Neural cell (in vitro differentiated cells): ENCODE measurements around the gene AGRN. TPM values are rescaled to one million over a fixed set of nuclear protein-coding genes. Genes with fewer than 3 reads are reported as not detected.

Experiments
- H2AFZ ChIP-seq: fragments of 200-600, 300-800 bp; sonication (generic), shearing (Covaris generic); 2 replicates; pipeline ENCODE4 v1.6.0; 2014; ENCODE audit warnings: low read depth, mild to moderate bottlenecking, antibody characterized with exemption, low read length, moderate library complexity
- H3F3A ChIP-seq: fragments of 200-600 bp; shearing (Covaris generic); 2 replicates; pipeline ENCODE4 v1.6.1; 2016; ENCODE audit warnings: mild to moderate bottlenecking, moderate library complexity, mixed read lengths, antibody characterized with exemption, low read length; ENCODE audit not compliant: insufficient read depth, poor library complexity, severe bottlenecking
- H3K27ac ChIP-seq: fragments of 200-600, 300-800 bp; sonication (generic), shearing (Covaris generic); 2 replicates; pipeline ENCODE4 v1.5.1; 2014; ENCODE audit warnings: mild to moderate bottlenecking, low read length, moderate library complexity
- H3K27me3 ChIP-seq: fragments of 300-800, 200-600 bp; sonication (generic), shearing (Covaris generic); 2 replicates; pipeline ENCODE4 v1.6.0; 2014; ENCODE audit warnings: mild to moderate bottlenecking, low read depth, low read length, moderate library complexity; ENCODE audit not compliant: insufficient read depth
- H3K36me3 ChIP-seq: fragments of 300-800, 200-600 bp; sonication (generic), shearing (Covaris generic); 2 replicates; pipeline ENCODE4 v1.5.1; 2014; ENCODE audit warnings: mild to moderate bottlenecking, antibody characterized with exemption, low read length, moderate library complexity; ENCODE audit not compliant: insufficient read depth
- H3K4me2 ChIP-seq: fragments of 300-800, 200-600 bp; sonication (generic), shearing (Covaris generic); 2 replicates; pipeline ENCODE4 v1.6.0; 2014; ENCODE audit warnings: mild to moderate bottlenecking, low read length
- H3K4me3 ChIP-seq: fragments of 300-800, 200-600 bp; sonication (generic), shearing (Covaris generic); 2 replicates; pipeline ENCODE4 v1.5.1; 2014; ENCODE audit warnings: mild to moderate bottlenecking, low read length, moderate library complexity
- H3K79me2 ChIP-seq: fragments of 200-600 bp; shearing (Covaris generic); replicated peaks from 2 replicates; pipeline ENCODE4 v1.6.0; 2014; ENCODE audit warnings: mild to moderate bottlenecking, low read length, moderate library complexity; ENCODE audit not compliant: insufficient read depth
- H3K9ac ChIP-seq: fragments of 300-800, 200-600 bp; sonication (generic), shearing (Covaris generic); 2 replicates; pipeline ENCODE4 v1.6.1; 2016; ENCODE audit warnings: mild to moderate bottlenecking, low read length, mixed read lengths
- H3K9me2 ChIP-seq: fragments of 200-600 bp; shearing (Covaris generic); 2 replicates; pipeline ENCODE4 v1.6.1; 2016; ENCODE audit warnings: mild to moderate bottlenecking, low read length, mixed read lengths; ENCODE audit not compliant: insufficient read depth
- H3K9me3 ChIP-seq: fragments of 200-600, 300-800 bp; sonication (generic), shearing (Covaris generic); 2 replicates; pipeline ENCODE4 v1.6.1; 2016; ENCODE audit warnings: mild to moderate bottlenecking, mixed run types, low read length, moderate library complexity, mixed read lengths
- H4K20me1 ChIP-seq: fragments of 200-600 bp; shearing (Covaris generic); 2 replicates; pipeline ENCODE4 v1.6.1; 2016; ENCODE audit warnings: mild to moderate bottlenecking, mixed run types; ENCODE audit not compliant: insufficient read depth
- CTCF ChIP-seq: fragments of 450-650 bp; IDR thresholded peaks from 2 replicates; pipeline ENCODE4 v1.5.1; 2014; ENCODE audit warnings: antibody characterized with exemption, mild to moderate bottlenecking, moderate library complexity; ENCODE audit not compliant: poor library complexity, severe bottlenecking
- EP300 ChIP-seq: fragments of 450-650 bp; conservative IDR thresholded peaks from 2 replicates; pipeline ENCODE4 v1.6.1; 2014; ENCODE audit warnings: antibody characterized with exemption, mild to moderate bottlenecking, moderate library complexity; ENCODE audit not compliant: poor library complexity, severe bottlenecking
- EZH2 ChIP-seq: fragments of 200-600, 300-800 bp; shearing (Covaris generic), sonication (generic); IDR thresholded peaks from 2 replicates; pipeline ENCODE4 v1.6.1; 2014; ENCODE audit warnings: antibody characterized with exemption, low read length, borderline replicate concordance, mild to moderate bottlenecking; ENCODE audit not compliant: insufficient read depth, poor library complexity, severe bottlenecking
- MXI1 ChIP-seq: fragments of 450-650 bp; conservative IDR thresholded peaks from 2 replicates; pipeline ENCODE4 v1.6.1; 2014; ENCODE audit warnings: antibody characterized with exemption, mild to moderate bottlenecking; ENCODE audit not compliant: poor library complexity, severe bottlenecking
- POLR2AphosphoS5 ChIP-seq: IDR thresholded peaks from 2 replicates; pipeline ENCODE4 v1.6.1; 2012
- RAD21 ChIP-seq: fragments of 450-650 bp; conservative IDR thresholded peaks from 2 replicates; pipeline ENCODE4 v1.6.1; 2014; ENCODE audit warnings: antibody characterized with exemption, mild to moderate bottlenecking, moderate library complexity
- REST ChIP-seq: IDR thresholded peaks from 2 replicates; pipeline ENCODE4 v1.6.1; 2012; ENCODE audit warnings: borderline replicate concordance
- SMC3 ChIP-seq: fragments of 450-650 bp; conservative IDR thresholded peaks from 2 replicates; pipeline ENCODE4 v1.6.1; 2014; ENCODE audit warnings: antibody characterized with exemption, mild to moderate bottlenecking, moderate library complexity; ENCODE audit not compliant: poor library complexity
- TAF1 ChIP-seq: IDR thresholded peaks from 2 replicates; pipeline ENCODE4 v1.6.1; 2012; ENCODE audit warnings: low read depth
- polyA plus RNA-seq: library from polyadenylated mRNA; depleted of rRNA; stranded (reverse); fragments of >200 nt; gene quantifications from 2 replicates; pipeline ENCODE4 v1.2.3, GENCODE V29; 2014

Gene AGRN
- polyA plus RNA-seq, 1 donor from 2014 or later: 104 TPM

- Histone ChIP-seq H3K9ac (no peak overlapping the region), H3K4me2 (no peak overlapping the region), H3K27ac (no peak overlapping the region), H3K79me2 (peaks cover 4% of the 10 kb centered on the region), H2AFZ (no peak overlapping the region), H4K20me1 (no peaks in the 10 kb centered on the region), H3K36me3 (no peaks in the 10 kb centered on the region), H3K4me3 (no peak overlapping the region), H3K27me3 (no peaks in the 10 kb centered on the region), H3F3A (no peaks in the 10 kb centered on the region), H3K9me2 (no peaks in the 10 kb centered on the region), H3K9me3 (no peaks in the 10 kb centered on the region)
- TF ChIP-seq EP300: no peak
- TF ChIP-seq MXI1: no peak
- TF ChIP-seq TAF1: no peak
- TF ChIP-seq POLR2AphosphoS5: no peak
- no peak for TF ChIP-seq SMC3
Observed at GRCh38 chr1:1022302-1023009, 2.5 kb downstream of the AGRN start.

GRCh38 chr1:1023700-1024099, 3.8 kb downstream of the AGRN start:
- H4K20me1 ChIP-seq: no peaks in the 10 kb centered on the region
- no peaks in the 10 kb centered on the region for H3K36me3 ChIP-seq
- H3K4me2 ChIP-seq: no peak overlapping the region

More at GRCh38 chr1:1023700-1024099, 3.8 kb downstream of the AGRN start:
- Histone ChIP-seq H3F3A (no peaks in the 10 kb centered on the region), H2AFZ (no peak overlapping the region), H3K9ac (no peak overlapping the region), H3K79me2 (peaks cover 4% of the 10 kb centered on the region), H3K9me3 (no peaks in the 10 kb centered on the region), H3K9me2 (no peaks in the 10 kb centered on the region), H3K27ac (no peak overlapping the region), H3K4me3 (no peak overlapping the region), H3K27me3 (no peaks in the 10 kb centered on the region)
- TF ChIP-seq TAF1: no peak
- no peak for TF ChIP-seq POLR2AphosphoS5
- no peak for TF ChIP-seq EP300
- TF ChIP-seq REST: no peak
- TF ChIP-seq EZH2: no peak
- TF ChIP-seq RAD21: no peak
- no peak for TF ChIP-seq SMC3
- TF ChIP-seq CTCF: no peak
- no peak for TF ChIP-seq MXI1
